Measurements from ENCODE around the gene THRAP3.

DNA sequence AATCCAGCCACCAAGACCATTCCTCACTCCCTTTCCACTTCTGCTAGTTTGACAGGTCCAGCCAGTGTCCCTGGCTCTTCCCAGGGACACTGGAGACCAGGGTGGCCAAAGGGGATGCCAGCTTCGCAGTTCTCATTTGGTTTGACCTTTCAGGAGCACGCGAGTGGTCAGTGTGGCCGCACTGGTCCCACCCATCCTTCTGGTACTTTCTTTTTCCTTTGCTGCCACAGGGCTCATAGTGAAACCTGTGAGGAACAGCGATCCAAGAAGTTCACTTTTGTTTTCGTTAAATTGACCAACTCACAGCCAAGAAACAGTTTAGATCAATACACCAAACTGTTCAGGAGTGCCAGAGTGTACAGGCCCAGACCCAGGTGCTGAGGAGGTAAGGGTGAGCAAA lies 113.6 kb downstream of the THRAP3 start:
- TF ChIP-seq POLR2A (IDR thresholded peaks at IDR 0.05; ENCODE audit: control extremely low read depth in 1 of 2, low read depth in 2 of 2, low read length in 2 of 2) (no peak), EZH2 (IDR thresholded peaks at IDR 0.05; ENCODE audit: low read depth, low read length, severe bottlenecking) (no peak), ZNF274 (IDR thresholded peaks at IDR 0.05; ENCODE audit: borderline replicate concordance, extremely low read depth, low read length) (no peak), JUND (IDR thresholded peaks at IDR 0.05; ENCODE audit: low read length) (no peak), EP300 (IDR thresholded peaks at IDR 0.05; ENCODE audit: borderline replicate concordance in 1 of 2, low read depth in 2 of 2, low read length in 2 of 2) (no peak), TBP (IDR thresholded peaks at IDR 0.05; ENCODE audit: low read depth, low read length) (no peak)
- TF ChIP-seq, protein P1, sequence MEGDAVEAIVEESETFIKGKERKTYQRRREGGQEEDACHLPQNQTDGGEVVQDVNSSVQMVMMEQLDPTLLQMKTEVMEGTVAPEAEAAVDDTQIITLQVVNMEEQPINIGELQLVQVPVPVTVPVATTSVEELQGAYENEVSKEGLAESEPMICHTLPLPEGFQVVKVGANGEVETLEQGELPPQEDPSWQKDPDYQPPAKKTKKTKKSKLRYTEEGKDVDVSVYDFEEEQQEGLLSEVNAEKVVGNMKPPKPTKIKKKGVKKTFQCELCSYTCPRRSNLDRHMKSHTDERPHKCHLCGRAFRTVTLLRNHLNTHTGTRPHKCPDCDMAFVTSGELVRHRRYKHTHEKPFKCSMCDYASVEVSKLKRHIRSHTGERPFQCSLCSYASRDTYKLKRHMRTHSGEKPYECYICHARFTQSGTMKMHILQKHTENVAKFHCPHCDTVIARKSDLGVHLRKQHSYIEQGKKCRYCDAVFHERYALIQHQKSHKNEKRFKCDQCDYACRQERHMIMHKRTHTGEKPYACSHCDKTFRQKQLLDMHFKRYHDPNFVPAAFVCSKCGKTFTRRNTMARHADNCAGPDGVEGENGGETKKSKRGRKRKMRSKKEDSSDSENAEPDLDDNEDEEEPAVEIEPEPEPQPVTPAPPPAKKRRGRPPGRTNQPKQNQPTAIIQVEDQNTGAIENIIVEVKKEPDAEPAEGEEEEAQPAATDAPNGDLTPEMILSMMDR (IDR thresholded peaks at IDR 0.05; ENCODE audit: control extremely low read depth in 1 of 3, insufficient read depth in 1 of 3, low read depth in 1 of 3, low read length in 3 of 3): no peak

All from H1 (cell line).